Mesenchymal stem cell (in vitro differentiated cells and primary cell): ENCODE data around the gene COL1A1.

ENCODE experiments used
- DNase-seq: peaks from one replicate; pipeline ENCODE4 v3.0.0-alpha.2; 2013
- H2AFZ ChIP-seq: one replicate; pipeline ENCODE4 v1.6.1; 2013; ENCODE audit warnings: low read depth, mild to moderate bottlenecking, control low read depth, inconsistent platforms, low read length, moderate library complexity
- H2AK5ac ChIP-seq: 2 replicates; pipeline ENCODE4 v1.6.1; 2013; ENCODE audit warnings: low read length, moderate library complexity, mild to moderate bottlenecking, inconsistent platforms; ENCODE audit not compliant: severe bottlenecking
- H2BK120ac ChIP-seq: one replicate; pipeline ENCODE4 v1.6.1; 2013; ENCODE audit warnings: low read depth, mild to moderate bottlenecking, inconsistent platforms, low read length, moderate library complexity
- H2BK12ac ChIP-seq, 2 experiments: one replicate each; pipeline ENCODE4 v1.6.1; 2013; ENCODE audit warnings: inconsistent platforms in 2 of 2, low read length in 2 of 2, mild to moderate bottlenecking in 2 of 2, moderate library complexity in 2 of 2, control low read depth in 1 of 2
- H2BK15ac ChIP-seq: one replicate; pipeline ENCODE4 v1.6.1; 2013; ENCODE audit warnings: mild to moderate bottlenecking, low read depth, inconsistent platforms; ENCODE audit not compliant: poor library complexity, severe bottlenecking
- H2BK5ac ChIP-seq: 2 replicates; pipeline ENCODE4 v1.6.1; 2013; ENCODE audit warnings: low read depth, mild to moderate bottlenecking, low read length, control low read depth, inconsistent platforms; ENCODE audit not compliant: poor library complexity, severe bottlenecking
- H3K14ac ChIP-seq, 2 experiments: one replicate each; pipeline ENCODE4 v1.6.1; 2013; ENCODE audit warnings: inconsistent platforms in 2 of 2, low read length in 2 of 2, control low read depth in 1 of 2, mild to moderate bottlenecking in 1 of 2, moderate library complexity in 1 of 2
- H3K18ac ChIP-seq, 2 experiments: one replicate each; pipeline ENCODE4 v1.6.1; 2013; ENCODE audit warnings: inconsistent platforms in 2 of 2, low read length in 2 of 2, control low read depth in 1 of 2, low read depth in 1 of 2, mild to moderate bottlenecking in 1 of 2
- H3K23ac ChIP-seq, 2 experiments: one replicate each; pipeline ENCODE4 v1.6.1; 2013; ENCODE audit warnings: inconsistent platforms in 2 of 2, low read length in 2 of 2, mild to moderate bottlenecking in 2 of 2, moderate library complexity in 2 of 2, control low read depth in 1 of 2
- H3K27ac ChIP-seq: 2 replicates; pipeline ENCODE4 v1.5.1; 2013; ENCODE audit warnings: mild to moderate bottlenecking, moderate library complexity, low read length, control low read depth, inconsistent platforms; ENCODE audit not compliant: poor library complexity, severe bottlenecking
- H3K27me3 ChIP-seq, 2 experiments: 2 replicates each; pipeline versions ENCODE4 v1.6.1 to v1.7.0; 2013; ENCODE audit warnings: low read length in 2 of 2, mild to moderate bottlenecking in 2 of 2, moderate library complexity in 2 of 2, control low read depth in 1 of 2, inconsistent platforms in 1 of 2; ENCODE audit not compliant: control insufficient read depth in 1 of 2, insufficient read depth in 1 of 2
- H3K36me3 ChIP-seq, 2 experiments: 2 replicates each; pipeline versions ENCODE4 v1.6.1 to v1.7.0; 2013; ENCODE audit warnings: low read length in 2 of 2, control low read depth in 1 of 2, inconsistent platforms in 1 of 2, low read depth in 1 of 2, mild to moderate bottlenecking in 1 of 2; ENCODE audit not compliant: insufficient read depth in 2 of 2, control insufficient read depth in 1 of 2
- H3K4ac ChIP-seq, 2 experiments: one replicate each; pipeline ENCODE4 v1.6.1; 2013; ENCODE audit warnings: inconsistent platforms in 2 of 2, low read length in 2 of 2, mild to moderate bottlenecking in 2 of 2, moderate library complexity in 2 of 2, control low read depth in 1 of 2, low read depth in 1 of 2
- H3K4me1 ChIP-seq: 2 replicates; pipeline ENCODE4 v1.6.1; 2013; ENCODE audit warnings: low read depth, low read length, control low read depth; ENCODE audit not compliant: control insufficient read depth, insufficient read depth
- H3K4me2 ChIP-seq: 2 replicates; pipeline ENCODE4 v1.6.1; 2013; ENCODE audit warnings: low read length, mild to moderate bottlenecking, inconsistent platforms; ENCODE audit not compliant: poor library complexity, severe bottlenecking
- H3K4me3 ChIP-seq, 2 experiments: 2 replicates each; pipeline versions ENCODE4 v1.5.1 to v1.7.0; 2013; ENCODE audit warnings: low read length in 2 of 2, mild to moderate bottlenecking in 2 of 2, control low read depth in 1 of 2, low read depth in 1 of 2; ENCODE audit not compliant: insufficient read depth in 1 of 2
- H3K79me1 ChIP-seq: replicated peaks from 2 replicates; pipeline ENCODE4 v1.6.1; 2013; ENCODE audit warnings: mild to moderate bottlenecking, control low read depth, low read length, inconsistent platforms; ENCODE audit not compliant: poor library complexity, severe bottlenecking
- H3K9ac ChIP-seq: 2 replicates; pipeline ENCODE4 v1.7.0; 2013; ENCODE audit warnings: mild to moderate bottlenecking, low read length, moderate library complexity
- H3K9me3 ChIP-seq: 2 replicates; pipeline ENCODE4 v1.7.0; 2013; ENCODE audit warnings: mild to moderate bottlenecking, low read length; ENCODE audit not compliant: control insufficient read depth
- H4K8ac ChIP-seq: one replicate; pipeline ENCODE4 v1.6.1; 2013; ENCODE audit warnings: inconsistent platforms, mild to moderate bottlenecking, low read length, moderate library complexity
- H4K91ac ChIP-seq: one replicate; pipeline ENCODE4 v1.6.1; 2013; ENCODE audit warnings: mild to moderate bottlenecking, low read length, inconsistent platforms
- WGBS: methylation state at CpG from one replicate; pipeline ENCODE4 v1.1.7; 2013; ENCODE audit warnings: mixed read lengths; 5-methylcytosine and 5-hydroxymethylcytosine counted together

COL1A1 gene

DNA sequence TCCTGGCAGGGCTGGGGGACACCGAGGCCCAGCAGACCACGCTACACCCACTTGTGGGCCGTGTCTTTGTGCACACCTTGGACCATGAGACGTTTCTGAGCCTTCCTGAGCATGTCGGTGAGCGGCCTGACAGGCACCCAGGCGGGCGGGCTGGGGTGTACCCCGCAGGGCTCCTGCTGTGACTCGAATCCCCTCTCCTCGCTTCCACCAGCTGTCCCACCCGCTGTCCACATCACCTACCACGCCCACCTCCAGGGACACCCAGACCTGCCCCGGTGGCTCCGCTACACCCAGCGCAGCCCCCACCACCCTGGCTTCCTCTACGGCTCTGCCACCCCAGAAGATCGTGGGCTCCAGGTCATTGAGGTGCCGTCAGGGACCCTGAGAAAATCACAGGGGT lies 34.1 kb downstream of the COL1A1 start:
- Histone ChIP-seq H2AFZ (no peak overlapping the region), H3K36me3 (peaks cover 0 to 4% of the 10 kb centered on the region in 2 experiments), H3K23ac (no peak overlapping the region), H2BK5ac (no peak overlapping the region), H4K8ac (no peak overlapping the region), H3K4me3 (no peak overlapping the region), H3K27me3 (no peaks in the 10 kb centered on the region), H3K14ac (no peak overlapping the region), H3K4ac (no peak overlapping the region), H2AK5ac (no peak overlapping the region), H3K4me1 (peaks cover 15% of the 10 kb centered on the region), H2BK12ac (no peak overlapping the region), H2BK15ac (peak overlapping the region; percentile 68), H2BK120ac (no peak overlapping the region), H3K9me3 (no peaks in the 10 kb centered on the region), H3K18ac (no peak overlapping the region), H3K4me2 (no peak overlapping the region), H4K91ac (no peak overlapping the region), H3K27ac (no peak overlapping the region), H3K9ac (no peak overlapping the region), H3K79me1 (peaks cover 3% of the 10 kb centered on the region)
- WGBS: 91% methylated on average over 18 of the region's 19 CpGs
- DNase-seq: no peak

DNA sequence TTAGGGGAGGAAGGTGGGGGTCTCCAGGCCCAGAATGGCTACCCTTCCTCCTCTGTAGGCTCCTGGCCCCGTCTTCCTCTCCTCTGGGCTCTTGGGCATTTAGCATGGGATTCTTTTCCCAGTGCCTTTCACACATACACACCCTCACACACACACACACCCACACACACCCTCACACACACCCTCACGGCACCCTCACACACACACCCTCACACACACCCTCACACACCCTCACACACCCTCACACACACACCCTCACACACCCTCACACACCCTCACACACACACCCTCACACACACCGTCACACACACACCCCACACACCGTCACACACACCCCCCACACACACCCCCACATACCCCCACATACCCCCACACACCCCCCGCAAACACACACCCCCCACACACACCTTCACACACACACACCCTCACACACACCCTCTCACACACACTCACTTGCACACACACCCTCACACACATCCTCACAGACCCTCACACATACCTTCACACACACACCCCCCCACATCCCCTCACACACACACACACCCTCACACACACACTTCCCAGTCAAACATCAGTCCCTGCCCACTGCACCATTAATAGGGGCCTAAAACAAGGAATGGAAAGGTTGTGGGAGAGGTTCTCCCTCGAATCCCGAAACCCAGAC lies 34.8 kb downstream of the COL1A1 start:
- peak overlapping the region in 1 of 2 experiments; percentile 49 for H2BK12ac ChIP-seq
- no peak overlapping the region for H2AFZ ChIP-seq
- no peaks in the 10 kb centered on the region for H3K9me3 ChIP-seq
- peak overlapping the region in 1 of 2 experiments; percentile 8 for H3K18ac ChIP-seq
- H3K23ac ChIP-seq: no peak overlapping the region
- no peak overlapping the region for H4K91ac ChIP-seq
- DNase-seq: no peak
- no peak overlapping the region for H4K8ac ChIP-seq
- H3K14ac ChIP-seq: no peak overlapping the region
- H2BK15ac ChIP-seq: peak overlapping the region; percentile 7
- no peaks in the 10 kb centered on the region for H3K27me3 ChIP-seq
- H3K4me2 ChIP-seq: no peak overlapping the region
- peaks cover 13% of the 10 kb centered on the region for H3K4me1 ChIP-seq
- H2AK5ac ChIP-seq: no peak overlapping the region
- H3K9ac ChIP-seq: peak overlapping the region; percentile 76
- no peaks in the 10 kb centered on the region for H3K79me1 ChIP-seq
- no peak overlapping the region for H3K27ac ChIP-seq
- WGBS: 84% methylated on average over 6 of the region's 7 CpGs
- no peaks in the 10 kb centered on the region for H3K36me3 ChIP-seq
- no peak overlapping the region for H2BK5ac ChIP-seq
- no peak overlapping the region for H3K4ac ChIP-seq
- H3K4me3 ChIP-seq: peak overlapping the region in 1 of 2 experiments; percentile 38
- no peak overlapping the region for H2BK120ac ChIP-seq

DNA sequence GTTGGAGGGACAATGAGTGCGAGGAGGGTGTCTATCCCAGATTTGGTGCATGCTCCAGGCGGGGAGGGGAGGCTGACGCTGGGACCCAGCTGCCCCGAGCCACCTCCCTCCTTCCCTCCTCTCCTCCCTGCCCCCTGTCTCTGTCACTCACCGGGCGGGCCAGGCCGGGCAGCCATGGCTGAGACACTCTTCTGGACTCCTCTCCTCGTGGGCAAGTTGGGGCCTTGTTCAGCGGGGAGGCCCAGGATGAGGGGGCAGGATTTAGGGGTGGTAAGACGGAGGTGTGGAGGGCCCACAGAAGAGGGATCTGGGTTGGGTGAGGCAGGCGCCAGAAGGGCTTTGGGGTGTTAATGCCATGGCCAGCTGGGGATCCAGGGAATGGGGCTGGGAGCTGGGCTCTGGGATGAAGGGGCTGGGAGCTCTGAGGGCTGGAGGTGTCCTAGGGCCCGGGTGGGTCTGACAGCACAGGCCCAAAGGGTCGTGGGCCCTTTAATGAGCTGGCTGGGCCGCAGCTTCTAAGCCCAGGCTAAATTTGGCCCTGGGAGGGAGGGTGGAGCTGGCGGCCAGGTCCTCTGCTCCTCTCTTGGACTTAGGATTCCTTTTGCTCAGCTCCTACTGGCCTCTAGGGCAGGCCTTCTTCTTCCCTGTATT lies 35.4 kb downstream of the COL1A1 start, which contains the start of gene SGCA:
Gene SGCA, plus strand, starts transcription at position 139 of the 651 bp plus-strand sequence. Its CDS starts 36 bp downstream, at position 175.
- H3K23ac ChIP-seq: no peak within 1 kb of the TSS
- H3K9me3 ChIP-seq: no peaks in the 10 kb centered on the region
- no peak within 1 kb of the TSS for H3K27ac ChIP-seq
- 66% methylated on average over 12 of the region's 15 CpGs for WGBS
- H3K36me3 ChIP-seq: no peaks in the 10 kb centered on the region
- H2AK5ac ChIP-seq: peak within 1 kb of the TSS; percentile 19
- H2BK15ac ChIP-seq: peak within 1 kb of the TSS; percentile 56
- H2BK5ac ChIP-seq: no peak within 1 kb of the TSS
- H3K9ac ChIP-seq: peak within 1 kb of the TSS; percentile 76
- H3K4ac ChIP-seq: peak within 1 kb of the TSS in 1 of 2 experiments; percentile 8
- H2BK120ac ChIP-seq: no peak within 1 kb of the TSS
- no peaks in the 10 kb centered on the region for H3K27me3 ChIP-seq
- peak within 1 kb of the TSS in 1 of 2 experiments; percentile 8 for H3K18ac ChIP-seq
- no peak within 1 kb of the TSS for H3K14ac ChIP-seq
- H2AFZ ChIP-seq: no peak within 1 kb of the TSS
- H4K91ac ChIP-seq: peak within 1 kb of the TSS; percentile 41
- H2BK12ac ChIP-seq: peak within 1 kb of the TSS in 1 of 2 experiments; percentile 58
- H3K79me1 ChIP-seq: no peaks in the 10 kb centered on the region
- peak within 1 kb of the TSS; percentile 27 to 38 for H3K4me3 ChIP-seq
- H3K4me1 ChIP-seq: peaks cover 13% of the 10 kb centered on the region
- no peak within 1 kb of the TSS for H4K8ac ChIP-seq
- no peak for DNase-seq
- H3K4me2 ChIP-seq: no peak within 1 kb of the TSS

DNA sequence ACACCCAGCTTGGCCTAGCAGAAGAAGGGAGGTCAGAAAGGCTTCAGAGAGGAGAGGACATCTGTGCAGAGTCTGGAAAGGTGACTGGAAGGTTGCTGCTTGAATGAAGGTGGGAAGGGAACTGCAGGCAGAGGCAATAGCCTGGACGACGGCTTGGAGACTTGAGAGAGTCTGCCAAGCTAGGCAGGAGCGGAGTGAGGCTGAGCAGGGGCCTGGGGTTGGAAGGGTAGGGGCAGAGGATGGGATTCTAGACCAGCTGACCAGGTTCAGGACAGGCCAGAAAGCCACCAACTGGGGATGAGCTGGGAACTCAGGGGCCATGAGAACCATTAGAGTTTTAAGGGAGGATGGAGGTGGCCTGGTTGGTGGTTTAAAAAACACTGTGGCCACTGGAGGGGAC lies 36.0 kb downstream of the COL1A1 start:
- Histone ChIP-seq H2BK120ac (no peak overlapping the region), H3K4me1 (peaks cover 17% of the 10 kb centered on the region), H3K27me3 (no peaks in the 10 kb centered on the region), H3K4me2 (no peak overlapping the region), H2BK12ac (peak overlapping the region in 1 of 2 experiments; percentile 37), H4K8ac (no peak overlapping the region), H4K91ac (peak overlapping the region; percentile 21), H2AK5ac (peak overlapping the region; percentile 19), H3K9me3 (no peaks in the 10 kb centered on the region), H3K4ac (peak overlapping the region in 1 of 2 experiments; percentile 8), H3K4me3 (peak overlapping the region in 1 of 2 experiments; percentile 27), H3K27ac (no peak overlapping the region), H3K14ac (no peak overlapping the region), H3K36me3 (no peaks in the 10 kb centered on the region), H3K79me1 (no peaks in the 10 kb centered on the region), H3K9ac (peak overlapping the region; percentile 76), H2AFZ (no peak overlapping the region), H2BK5ac (no peak overlapping the region), H3K23ac (no peak overlapping the region), H2BK15ac (no peak overlapping the region), H3K18ac (no peak overlapping the region)
- 84% methylated on average over 3 of the region's 3 CpGs for WGBS
- DNase-seq: no peak
